Measurements from ENCODE around the gene NUP133. TPM values are rescaled to one million over a fixed set of nuclear protein-coding genes. Genes with fewer than 3 reads are reported as not detected.

NUP133 gene
- total and polyA plus RNA-seq, 2 donors (not counting 3 experiments of a cell fraction or from before 2014, with no cell fraction given), result 13.4 to 43.2 TPM

DNA sequence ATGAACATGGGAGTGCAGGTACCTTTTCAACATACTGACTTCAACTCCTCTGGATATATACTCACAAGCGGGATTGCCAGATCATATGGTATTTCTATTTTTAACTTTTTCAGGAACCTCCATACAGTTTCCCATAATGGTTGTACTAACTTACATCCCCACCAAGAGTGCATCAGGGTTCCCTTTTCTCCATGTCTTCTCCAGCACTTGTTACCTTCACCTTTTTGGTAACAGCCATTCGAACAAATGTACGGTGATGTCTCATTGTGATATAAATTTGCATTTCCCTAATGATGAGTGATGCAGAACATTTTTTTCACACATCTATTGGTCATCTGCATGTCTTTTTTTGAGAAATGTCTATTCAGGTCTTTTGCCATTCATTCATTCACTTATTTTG, 48.3 kb downstream of the NUP133 start:
- H3K4me2 ChIP-seq (ENCODE audit: insufficient read depth, low read length), result no peak overlapping the region
- H3K79me2 ChIP-seq (ENCODE audit: control insufficient read depth, insufficient read depth, low read length), result no peaks in the 10 kb centered on the region
- CTCF ChIA-PET, result interaction anchor here (1.0 kb wide), 1 partner anchor 201 kb away, joined by 3 read pairs; no protein-coding TSS in a partner anchor
- H3K9me1 ChIP-seq (replicated peaks; ENCODE audit: control insufficient read depth, extremely low read depth, insufficient read depth, low read length), result no peaks in the 10 kb centered on the region
- H4K20me1 ChIP-seq (replicated peaks; ENCODE audit: control insufficient read depth, extremely low read depth, insufficient read depth, low read length), result no peaks in the 10 kb centered on the region
- POLR2A ChIA-PET, result no interaction called here
- H3K27ac ChIP-seq (ENCODE audit: insufficient read depth, low read depth, low read length), result no peak overlapping the region
- H3K9ac ChIP-seq (replicated peaks; ENCODE audit: extremely low read depth, insufficient read depth, low read length), result no peak overlapping the region
- H3K4me1 ChIP-seq (ENCODE audit: control insufficient read depth, extremely low read depth, insufficient read depth, low read length), result no peaks in the 10 kb centered on the region
- no peak overlapping the region for H2AFZ ChIP-seq (ENCODE audit: low read depth, low read length)
- no peaks in the 10 kb centered on the region for H3K9me3 ChIP-seq (replicated peaks; ENCODE audit: control insufficient read depth, insufficient read depth, low read length)
- dilution Hi-C loops (cut with MboI; ENCODE audit: extremely low pct_ligation_motif_present, low sequenced_read_pairs) (no loop called here), intact Hi-C loops (cut with micrococcal nuclease) (no loop called here)
- TF ChIP-seq EZH2 (IDR thresholded peaks at IDR 0.05; ENCODE audit: borderline replicate concordance, low read depth, low read length, severe bottlenecking) (no peak), MYC (IDR thresholded peaks at IDR 0.05; ENCODE audit: low read depth, low read length) (no peak), GATA2 (IDR thresholded peaks at IDR 0.05; ENCODE audit: insufficient read depth, insufficient read length, low read depth, low read length) (no peak), POLR2A (IDR thresholded peaks at IDR 0.05; ENCODE audit: low read depth, low read length) (no peak), POLR2AphosphoS5 (IDR thresholded peaks at IDR 0.05; ENCODE audit: insufficient read depth, low read depth, low read length) (no peak), FOS (IDR thresholded peaks at IDR 0.05; ENCODE audit: borderline replicate concordance, insufficient read depth, low read length) (no peak)
- TF ChIP-seq, protein P1, sequence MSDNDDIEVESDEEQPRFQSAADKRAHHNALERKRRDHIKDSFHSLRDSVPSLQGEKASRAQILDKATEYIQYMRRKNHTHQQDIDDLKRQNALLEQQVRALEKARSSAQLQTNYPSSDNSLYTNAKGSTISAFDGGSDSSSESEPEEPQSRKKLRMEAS (IDR thresholded peaks at IDR 0.05; ENCODE audit: insufficient read depth, insufficient read length), result no peak
- H3K27me3 ChIP-seq (ENCODE audit: control insufficient read depth in 2 of 2, insufficient read depth in 2 of 2, low read length in 2 of 2), result no peaks in the 10 kb centered on the region
- H3K4me3 ChIP-seq (replicated peaks in 1 of 3; ENCODE audit: insufficient read depth in 1 of 3, low read depth in 1 of 3, low read length in 3 of 3), result no peak overlapping the region
- H3K36me3 ChIP-seq (ENCODE audit: control insufficient read depth in 2 of 2, extremely low read depth in 1 of 2, insufficient read depth in 2 of 2, low read length in 2 of 2), result peaks cover 13 to 26% of the 10 kb centered on the region in 2 experiments
- FAIRE-seq (no peak), DNase-seq (ENCODE audit: low read depth, low spot score) (no peak)
- BruUV-seq (replicated peaks), result no TSS peak

- H3K9me3 ChIP-seq (replicated peaks; ENCODE audit: control insufficient read depth, insufficient read depth, low read length), result no peaks in the 10 kb centered on the region
- ChIA-PET CTCF (no interaction called here), POLR2A (interaction anchor here (0.7 kb wide), 1 partner anchor 10 kb away, joined by 4 read pairs; no protein-coding TSS in a partner anchor)
- TF ChIP-seq FOS (IDR thresholded peaks at IDR 0.05; ENCODE audit: borderline replicate concordance, insufficient read depth, low read length), result no peak
- no peak for TF ChIP-seq MYC (IDR thresholded peaks at IDR 0.05; ENCODE audit: low read depth, low read length)
- no peak for TF ChIP-seq GATA2 (IDR thresholded peaks at IDR 0.05; ENCODE audit: insufficient read depth, insufficient read length, low read depth, low read length)
- no peak for TF ChIP-seq POLR2A (IDR thresholded peaks at IDR 0.05; ENCODE audit: low read depth, low read length)
- no peak for TF ChIP-seq EZH2 (IDR thresholded peaks at IDR 0.05; ENCODE audit: borderline replicate concordance, low read depth, low read length, severe bottlenecking)
- TF ChIP-seq JUN (IDR thresholded peaks at IDR 0.05; ENCODE audit: borderline replicate concordance, insufficient read depth, insufficient read length, low read depth), result no peak
- TF ChIP-seq, protein P1 (IDR thresholded peaks at IDR 0.05; ENCODE audit: insufficient read depth, insufficient read length), result no peak
- no peak for TF ChIP-seq CTCF (IDR thresholded peaks at IDR 0.05; ENCODE audit: extremely low read depth in 1 of 2, insufficient read depth in 1 of 2, low read depth in 1 of 2, low read length in 2 of 2)
- no peak for TF ChIP-seq POLR2AphosphoS5 (IDR thresholded peaks at IDR 0.05; ENCODE audit: insufficient read depth, low read depth, low read length)
- no peak overlapping the region for H3K27ac ChIP-seq (ENCODE audit: insufficient read depth, low read depth, low read length)
- dilution Hi-C loops (cut with MboI; ENCODE audit: extremely low pct_ligation_motif_present, low sequenced_read_pairs), result no loop called here
- no peaks in the 10 kb centered on the region for H3K4me1 ChIP-seq (ENCODE audit: control insufficient read depth, extremely low read depth, insufficient read depth, low read length)
- no peak overlapping the region for H3K4me3 ChIP-seq (replicated peaks in 1 of 3; ENCODE audit: insufficient read depth in 1 of 3, low read depth in 1 of 3, low read length in 3 of 3)
- H4K20me1 ChIP-seq (replicated peaks; ENCODE audit: control insufficient read depth, extremely low read depth, insufficient read depth, low read length), result no peaks in the 10 kb centered on the region
- no peak for DNase-seq (ENCODE audit: low read depth, low spot score)
- intact Hi-C loops (cut with micrococcal nuclease), result no loop called here
- no peaks in the 10 kb centered on the region for H3K27me3 ChIP-seq (ENCODE audit: control insufficient read depth in 2 of 2, insufficient read depth in 2 of 2, low read length in 2 of 2)
- no TSS peak for BruUV-seq (replicated peaks)
- peaks cover 9 to 15% of the 10 kb centered on the region in 2 experiments for H3K36me3 ChIP-seq (ENCODE audit: control insufficient read depth in 2 of 2, extremely low read depth in 1 of 2, insufficient read depth in 2 of 2, low read length in 2 of 2)
- H3K9ac ChIP-seq (replicated peaks; ENCODE audit: extremely low read depth, insufficient read depth, low read length), result no peak overlapping the region
- H3K4me2 ChIP-seq (ENCODE audit: insufficient read depth, low read length), result no peak overlapping the region
- no peak overlapping the region for H2AFZ ChIP-seq (ENCODE audit: low read depth, low read length)
- no peaks in the 10 kb centered on the region for H3K9me1 ChIP-seq (replicated peaks; ENCODE audit: control insufficient read depth, extremely low read depth, insufficient read depth, low read length)
- FAIRE-seq, result no peak
- H3K79me2 ChIP-seq (ENCODE audit: control insufficient read depth, insufficient read depth, low read length), result no peaks in the 10 kb centered on the region
Observed at GRCh38 chr1:229457436-229457835, 50.7 kb downstream of the NUP133 start.

All from endothelial cell of umbilical vein (primary cell).